22Rv1 (cell line): ENCODE results near the gene INTS1.

Experiments used
- H3K27ac ChIP-seq: fragments of 450-650 bp; 2 replicates; pipeline ENCODE4 v1.5.1; 2017
- CTCF ChIP-seq: fragments of 450-650 bp; IDR thresholded peaks from 2 replicates; pipeline ENCODE4 v1.5.1; 2017; ENCODE audit warnings: mild to moderate bottlenecking
- ZFX ChIP-seq: fragments of 450-650 bp; IDR thresholded peaks from 2 replicates; pipeline ENCODE4 v1.6.1; 2017; ENCODE audit warnings: antibody characterized with exemption, borderline replicate concordance

INTS1 gene

GRCh38 chr7:1493129-1493528 lies 11.1 kb downstream of the INTS1 start:
- no peak for TF ChIP-seq ZFX
- no peak for TF ChIP-seq CTCF
- no peak overlapping the region for H3K27ac ChIP-seq

DNA sequence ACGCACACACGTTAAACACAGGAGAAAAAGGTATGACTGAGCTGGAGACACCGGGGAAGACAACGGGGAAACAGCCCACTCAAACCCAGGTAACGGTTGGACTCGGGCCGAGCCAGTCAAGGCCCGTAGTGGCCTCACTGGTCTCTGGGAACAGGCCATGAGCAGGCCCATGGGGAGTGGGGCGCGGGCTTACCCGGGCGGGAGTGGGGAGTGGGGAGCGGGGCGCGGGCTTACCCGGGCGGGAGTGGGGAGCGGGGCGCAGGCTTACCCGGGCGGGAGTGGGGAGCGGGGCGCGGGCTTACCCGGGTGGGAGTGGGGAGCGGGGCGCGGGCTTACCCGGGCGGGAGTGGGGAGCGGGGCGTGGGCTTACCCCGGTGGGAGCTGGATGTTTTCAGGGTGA lies 11.5 kb downstream of the INTS1 start:
- TF ChIP-seq ZFX = no peak
- TF ChIP-seq CTCF = no peak
- no peak overlapping the region for H3K27ac ChIP-seq

- TF ChIP-seq CTCF = no peak
- no peak for TF ChIP-seq ZFX
- no peak overlapping the region for H3K27ac ChIP-seq
Observed at GRCh38 chr7:1492221-1492620, 12.0 kb downstream of the INTS1 start.

GRCh38 chr7:1490837-1491236 lies 13.4 kb downstream of the INTS1 start:
- TF ChIP-seq CTCF (no peak), ZFX (no peak)
- H3K27ac ChIP-seq = no peak overlapping the region

- TF ChIP-seq CTCF = no peak
- TF ChIP-seq ZFX = no peak
Observed at GRCh38 chr7:1489336-1489735, 14.9 kb downstream of the INTS1 start.

DNA sequence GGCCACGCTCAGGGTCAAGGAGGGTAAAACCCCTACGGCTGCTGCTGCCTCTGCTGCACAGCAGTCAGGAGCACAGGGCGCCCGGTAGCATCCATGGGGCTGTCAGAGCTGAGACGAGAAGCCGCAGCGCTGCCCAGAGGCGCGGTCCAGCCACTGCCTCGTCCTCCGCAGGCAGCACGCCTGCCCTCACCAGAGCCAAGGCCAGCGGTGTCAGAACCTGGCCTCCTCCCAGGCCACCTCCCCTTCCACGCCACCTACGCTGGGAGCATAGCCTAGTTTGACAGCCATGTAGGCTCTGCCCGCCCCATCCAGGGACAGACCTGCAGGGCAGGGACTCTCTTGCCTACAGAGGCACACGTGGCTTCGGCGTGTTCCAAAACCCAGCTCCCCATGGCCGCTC lies 16.2 kb downstream of the INTS1 start:
- no peak overlapping the region for H3K27ac ChIP-seq
- TF ChIP-seq CTCF (no peak), ZFX (no peak)

More at GRCh38 chr7:1489336-1489735, 14.9 kb downstream of the INTS1 start:
- no peak overlapping the region for H3K27ac ChIP-seq

GRCh38 chr7:1487466-1487865 lies 16.7 kb downstream of the INTS1 start:
- no peak overlapping the region for H3K27ac ChIP-seq
- TF ChIP-seq ZFX (no peak), CTCF (no peak)
